H1 (cell line): Measurements from ENCODE around the gene PTPRT. TPM values are rescaled to one million over a fixed set of nuclear protein-coding genes. Genes with fewer than 3 reads are reported as not detected.
A peak's percentile ranks its signal among the peaks of the same experiment; 100 is the strongest.

Experiments used
- CTCF ChIA-PET: fragments of 300-600 bp; sonication (Branson Sonifier 250); formaldehyde crosslinking; loops from one replicate; lab custom pipeline; 2021; ENCODE audit not compliant: partially characterized antibody; lab: Charles Lee
- POLR2A ChIA-PET: fragments of 300-600 bp; sonication (Branson Sonifier 250); formaldehyde crosslinking; loops from one replicate; lab custom pipeline; 2021; ENCODE audit warnings: inconsistent platforms; ENCODE audit not compliant: partially characterized antibody; lab: Charles Lee
- DNase-seq, 2 experiments: peaks; one replicate each; pipeline versions ENCODE4 v3.0.0 to v3.0.0-alpha.2; 2010 to 2022; ENCODE audit warnings: low spot score in 2 of 2, low read depth in 1 of 2, mixed read lengths in 1 of 2
- FAIRE-seq: peaks from 2 replicates; lab custom pipeline; 2011; peaks lifted over from hg19 to GRCh38; lab: Jason Lieb, UNC
- H2AFZ ChIP-seq: 2 replicates; pipeline ENCODE4 v1.8.1; 2012; ENCODE audit warnings: low read length, inconsistent platforms
- H2AK5ac ChIP-seq: 2 replicates; pipeline ENCODE4 v1.6.1; 2013; ENCODE audit warnings: low read depth, low read length
- H2BK120ac ChIP-seq: replicated peaks from 2 replicates; pipeline ENCODE3; 2013; ENCODE audit warnings: low read depth, low read length, inconsistent platforms
- H2BK12ac ChIP-seq: 2 replicates; pipeline ENCODE4 v1.6.1; 2013; ENCODE audit warnings: low read depth, low read length
- H2BK15ac ChIP-seq: 2 replicates; pipeline ENCODE4 v1.6.1; 2013; ENCODE audit warnings: low read length
- H2BK20ac ChIP-seq: 2 replicates; pipeline ENCODE4 v1.6.1; 2013; ENCODE audit warnings: low read length
- H2BK5ac ChIP-seq: 2 replicates; pipeline ENCODE4 v1.6.1; 2013; ENCODE audit warnings: low read depth, low read length
- H3K14ac ChIP-seq: 2 replicates; pipeline ENCODE4 v1.6.1; 2013; ENCODE audit warnings: inconsistent platforms; ENCODE audit not compliant: insufficient read length
- H3K18ac ChIP-seq: 2 replicates; pipeline ENCODE4 v1.6.1; 2013; ENCODE audit warnings: low read length; ENCODE audit errors: extremely low read depth
- H3K23ac ChIP-seq: 2 replicates; pipeline ENCODE4 v1.6.1; 2013; ENCODE audit warnings: inconsistent platforms; ENCODE audit not compliant: insufficient read length
- H3K23me2 ChIP-seq: 2 replicates; pipeline ENCODE4 v1.6.1; 2013; ENCODE audit warnings: low read depth, low read length
- H3K27ac ChIP-seq: 2 replicates; pipeline ENCODE4 v1.6.1; 2011; ENCODE audit warnings: low read depth, low read length, inconsistent platforms
- H3K27me3 ChIP-seq, 4 experiments: replicated peaks in 1 of 4; 1 replicate in 1 of 4; 2 replicates in 3 of 4; pipeline versions ENCODE4 v1.6.1 to v1.8.1; 2011 to 2013; ENCODE audit warnings: low read length in 3 of 4, mild to moderate bottlenecking in 3 of 4, inconsistent platforms in 2 of 4, mixed read lengths in 2 of 4, moderate library complexity in 1 of 4; ENCODE audit not compliant: control insufficient read depth in 3 of 4, insufficient read depth in 3 of 4; ENCODE audit errors: extremely low read depth in 1 of 4
- H3K36me3 ChIP-seq, 4 experiments: 2 replicates each; pipeline versions ENCODE4 v1.6.1 to v1.8.1; 2011 to 2013; ENCODE audit warnings: mild to moderate bottlenecking in 4 of 4, low read length in 3 of 4, moderate library complexity in 2 of 4, control low read depth in 1 of 4, inconsistent platforms in 1 of 4; ENCODE audit not compliant: insufficient read depth in 4 of 4, control insufficient read depth in 2 of 4
- H3K4ac ChIP-seq: replicated peaks from 2 replicates; pipeline ENCODE3; 2013; ENCODE audit warnings: low read length, low read depth, mixed read lengths, inconsistent platforms; ENCODE audit not compliant: insufficient read length
- H3K4me1 ChIP-seq, 4 experiments: replicated peaks in 1 of 4; 1 replicate in 1 of 4; 2 replicates in 3 of 4; pipeline versions ENCODE4 v1.6.1 to v1.8.1; 2011 to 2013; ENCODE audit warnings: low read length in 3 of 4, inconsistent platforms in 2 of 4, mixed read lengths in 1 of 4; ENCODE audit not compliant: insufficient read depth in 4 of 4, control insufficient read depth in 3 of 4
- H3K4me2 ChIP-seq, 2 experiments: 2 replicates each; pipeline versions ENCODE4 v1.6.1 to v1.8.1; 2011 to 2013; ENCODE audit warnings: low read depth in 2 of 2, low read length in 2 of 2, control low read depth in 1 of 2, inconsistent platforms in 1 of 2, mild to moderate bottlenecking in 1 of 2; ENCODE audit not compliant: insufficient read depth in 1 of 2
- H3K4me3 ChIP-seq, 4 experiments: fragments of 200-600, 300-600 bp in 1 of 4; sonication (generic), shearing (Covaris generic), sonication (Bioruptor Twin) in 1 of 4; 2 replicates each; pipeline versions ENCODE4 v1.5.1 to v1.8.1; 2011 to 2016; ENCODE audit warnings: low read length in 4 of 4, low read depth in 3 of 4, control low read depth in 2 of 4, inconsistent platforms in 2 of 4, mild to moderate bottlenecking in 2 of 4, mixed read lengths in 1 of 4, moderate library complexity in 1 of 4; ENCODE audit not compliant: insufficient read depth in 2 of 4; ENCODE audit errors: extremely low read depth in 1 of 4
- H3K56ac ChIP-seq: replicated peaks from 2 replicates; pipeline ENCODE3; 2013; ENCODE audit warnings: low read depth, mild to moderate bottlenecking, mixed read lengths, low read length, inconsistent platforms; ENCODE audit not compliant: insufficient read length
- H3K79me1 ChIP-seq: 2 replicates; pipeline ENCODE4 v1.6.1; 2013; ENCODE audit warnings: low read depth, low read length, control low read depth
- H3K79me2 ChIP-seq, 2 experiments: 2 replicates each; pipeline versions ENCODE4 v1.6.1 to v1.8.1; 2012 to 2013; ENCODE audit warnings: low read length in 2 of 2, mild to moderate bottlenecking in 2 of 2, inconsistent platforms in 1 of 2; ENCODE audit not compliant: insufficient read depth in 2 of 2, control insufficient read depth in 1 of 2
- H3K9ac ChIP-seq, 4 experiments: replicated peaks in 1 of 4; 1 replicate in 1 of 4; 2 replicates in 3 of 4; pipeline versions ENCODE4 v1.6.1 to v1.8.1; 2011 to 2013; ENCODE audit warnings: low read depth in 3 of 4, low read length in 3 of 4, control low read depth in 2 of 4, mild to moderate bottlenecking in 2 of 4, moderate library complexity in 2 of 4, inconsistent platforms in 1 of 4; ENCODE audit errors: extremely low read depth in 1 of 4
- H3K9me3 ChIP-seq, 2 experiments: 2 replicates each; pipeline versions ENCODE4 v1.6.1 to v1.8.1; 2012 to 2013; ENCODE audit warnings: mild to moderate bottlenecking in 2 of 2, moderate library complexity in 2 of 2, control low read depth in 1 of 2, inconsistent platforms in 1 of 2, low read depth in 1 of 2, low read length in 1 of 2, mixed read lengths in 1 of 2; ENCODE audit not compliant: insufficient read depth in 2 of 2
- H4K20me1 ChIP-seq, 2 experiments: replicated peaks in 1 of 2; 2 replicates each; pipeline versions ENCODE3 to v1.8.1; 2011 to 2013; ENCODE audit warnings: inconsistent platforms in 2 of 2, low read length in 2 of 2, mild to moderate bottlenecking in 1 of 2; ENCODE audit not compliant: insufficient read depth in 2 of 2, control insufficient read depth in 1 of 2
- H4K5ac ChIP-seq: 2 replicates; pipeline ENCODE4 v1.6.1; 2013; ENCODE audit warnings: low read length, low read depth, mixed read lengths, inconsistent platforms; ENCODE audit not compliant: insufficient read length
- H4K8ac ChIP-seq: 2 replicates; pipeline ENCODE4 v1.8.0; 2013; ENCODE audit warnings: mild to moderate bottlenecking, moderate library complexity, low read length, inconsistent platforms; ENCODE audit not compliant: insufficient read depth; ENCODE audit errors: extremely low read depth
- H4K91ac ChIP-seq: replicated peaks from 2 replicates; pipeline ENCODE3; 2013; ENCODE audit warnings: low read length, mixed read lengths, inconsistent platforms; ENCODE audit not compliant: insufficient read length
- ASH2L ChIP-seq: fragments of 200-600, 300-600 bp; sonication (generic); IDR thresholded peaks from one replicate; pipeline ENCODE4 v1.7.1; 2017; ENCODE audit warnings: low read length
- CBX8 ChIP-seq: fragments of 300-800, 300-1000 bp; sonication (generic); IDR thresholded peaks from 2 replicates; pipeline ENCODE4 v1.7.1; 2016; ENCODE audit warnings: low read depth, low read length, borderline replicate concordance
- SIN3A ChIP-seq, 2 experiments: IDR thresholded peaks in 1 of 2; conservative IDR thresholded peaks in 1 of 2; 2 replicates each; pipeline ENCODE4 v1.6.1; 2011 to 2012; ENCODE audit warnings: low read length in 2 of 2, improper control_type of control experiment in 1 of 2, low read depth in 1 of 2, mild to moderate bottlenecking in 1 of 2
- SIRT6 ChIP-seq: IDR thresholded peaks from one replicate; pipeline ENCODE4 v1.7.1; 2012; ENCODE audit warnings: low read length, inconsistent platforms
- USF2 ChIP-seq: IDR thresholded peaks from 2 replicates; pipeline ENCODE4 v1.6.1; 2011; ENCODE audit warnings: low read length, improper control_type of control experiment
- WGBS, 2 experiments: shearing (Covaris generic) in 1 of 2; methylation state at CpG; one replicate each; pipeline versions ENCODE4 v1.1.6 to v1.1.7; 2013 to 2015; ENCODE audit warnings: low lambda C conversion rate in 2 of 2, mixed read lengths in 2 of 2, inconsistent platforms in 1 of 2, low coverage in 1 of 2, missing lambda C conversion rate in 1 of 2; ENCODE audit not compliant: insufficient replicate concordance in 2 of 2, insufficient coverage in 1 of 2, insufficient read length in 1 of 2; ENCODE audit errors: extremely low coverage in 1 of 2, missing lambda C conversion rate in 1 of 2; 5-methylcytosine and 5-hydroxymethylcytosine counted together
- polyA plus RNA-seq, 7 experiments: library from polyadenylated mRNA; depleted of rRNA in 3 of 7; stranded (reverse) in 5 of 7; unstranded in 2 of 7; fragments of >200 nt in 5 of 7; fragments of 200-250 nt in 2 of 7; gene quantifications; 1 replicate in 5 of 7; 2 replicates in 1 of 7; 4 replicates in 1 of 7; pipeline versions ENCODE4 v1.2.1 to v1.2.3, GENCODE V29; 2011 to 2013; ENCODE audit warnings: missing spikeins in 2 of 7, mixed read lengths in 2 of 7
- total RNA-seq: library from RNA; stranded (reverse); fragmentation: NEBNext Ultra II Directional; extraction: Animal tissue kit (Norgen Biotek cat#: 25700); gene quantifications from 2 replicates; pipeline ENCODE4 v1.2.1, GENCODE V29; 2021

PTPRT gene
- total and polyA plus RNA-seq, 2 of the 8 experiments (the other 6 are each of a cell fraction or from before 2014, with no cell fraction given) = 0.33 to 1.8 TPM

GRCh38 chr20:42979720-42980119 lies 210.0 kb downstream of the PTPRT start:
- no peak for DNase-seq
- H3K4me3 ChIP-seq = no peak overlapping the region
- H3K9me3 ChIP-seq = no peaks in the 10 kb centered on the region
- POLR2A ChIA-PET = no interaction called here
- no peak overlapping the region for H2BK15ac ChIP-seq
- WGBS, 2 experiments = 6% methylated on average over 5 of the region's 5 CpGs; no CpG with 5 or more reads in 1 of the 2 experiments
- no peak overlapping the region for H2BK20ac ChIP-seq
- H3K27ac ChIP-seq = no peak overlapping the region
- H3K27me3 ChIP-seq = 0 out of 7 replicates have a peak, but pooled peaks cover 0 to 2% (median 0%) of the 10 kb centered on the region in 4 experiments
- H3K9ac ChIP-seq = no peak overlapping the region
- H3K23ac ChIP-seq = no peak overlapping the region
- no peak overlapping the region for H2BK120ac ChIP-seq
- no peaks in the 10 kb centered on the region for H3K79me2 ChIP-seq
- no peak overlapping the region for H3K14ac ChIP-seq
- H3K23me2 ChIP-seq = no peaks in the 10 kb centered on the region
- no peak overlapping the region for H3K4ac ChIP-seq
- peaks cover 0 to 1% of the 10 kb centered on the region in 2 experiments for H4K20me1 ChIP-seq
- H3K4me1 ChIP-seq = peaks cover 0 to 13% (median 8%) of the 10 kb centered on the region in 4 experiments; a peak in 5 of 7 replicates
- no peak overlapping the region for H2BK5ac ChIP-seq
- H4K5ac ChIP-seq = no peak overlapping the region
- no peak overlapping the region for H2AFZ ChIP-seq
- FAIRE-seq = no peak
- H4K8ac ChIP-seq = no peak overlapping the region
- no peak overlapping the region for H3K56ac ChIP-seq
- H2AK5ac ChIP-seq = no peak overlapping the region
- no peaks in the 10 kb centered on the region for H3K79me1 ChIP-seq
- H2BK12ac ChIP-seq = no peak overlapping the region
- H3K4me2 ChIP-seq = peak overlapping the region; percentile 20 to 29; a peak in 2 of 4 replicates
- no peak overlapping the region for H4K91ac ChIP-seq
- CTCF ChIA-PET = no interaction called here
- H3K18ac ChIP-seq = no peak overlapping the region
- H3K36me3 ChIP-seq = no peaks in the 10 kb centered on the region
- TF ChIP-seq CBX8 (no peak), SIN3A (conservative IDR thresholded peaks at IDR 0.05 in 1 of 2, IDR thresholded peaks at IDR 0.05 in 1 of 2; ENCODE audit: low read depth in 1 of 2, low read length in 2 of 2) (no peak), ASH2L (no peak), USF2 (no peak), SIRT6 (no peak)
